GM21737 (cell line): ENCODE data around the gene PLD1.

Experiments
- ATAC-seq: cut with Tn5 transposase; IDR thresholded peaks from one replicate; pipeline ENCODE4 v1.9.1; 2021; ENCODE audit warnings: mild to moderate bottlenecking, moderate library complexity; ENCODE audit not compliant: unreplicated experiment

Gene PLD1

GRCh38 chr3:171801738-171802589, 8.3 kb downstream of the PLD1 start:
- ATAC-seq: no peak

DNA sequence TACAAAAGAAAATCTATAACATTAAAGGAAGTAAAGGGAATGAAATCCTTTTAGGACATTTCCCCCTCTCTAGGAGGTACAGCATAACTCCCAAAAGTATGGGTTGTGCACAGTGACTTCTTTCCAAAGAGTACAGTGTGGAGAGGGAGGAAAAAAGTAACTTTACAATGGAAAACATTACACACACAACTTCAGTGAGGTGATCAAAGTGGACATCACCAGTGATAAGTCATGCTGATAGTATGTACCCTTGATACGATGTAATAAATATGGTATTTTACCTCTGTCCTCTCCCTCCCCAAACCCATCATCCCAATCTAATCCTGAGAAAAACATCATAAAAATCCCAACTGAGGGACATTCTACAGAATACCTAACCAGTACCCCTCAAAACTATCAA, 10.8 kb downstream of the PLD1 start:
- no peak for ATAC-seq

DNA sequence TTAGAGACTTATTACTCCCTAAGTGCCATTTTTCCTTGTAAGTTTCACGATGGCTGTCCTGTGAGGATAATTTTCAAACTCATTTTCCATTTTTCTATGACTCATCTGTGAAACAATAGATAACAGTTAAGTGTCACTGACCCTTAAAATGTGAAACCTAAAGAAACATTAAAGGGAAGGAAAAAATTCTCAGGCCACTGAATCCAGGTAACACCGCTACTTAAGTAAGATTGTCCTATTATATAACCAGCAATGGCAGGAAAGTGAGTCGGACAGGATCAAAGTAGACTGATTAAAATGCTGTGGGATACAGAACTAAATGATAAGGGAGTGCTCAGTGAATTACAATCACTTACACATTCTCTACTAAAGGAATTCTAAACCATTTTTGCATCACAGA, 12.4 kb downstream of the PLD1 start:
- ATAC-seq: no peak

DNA sequence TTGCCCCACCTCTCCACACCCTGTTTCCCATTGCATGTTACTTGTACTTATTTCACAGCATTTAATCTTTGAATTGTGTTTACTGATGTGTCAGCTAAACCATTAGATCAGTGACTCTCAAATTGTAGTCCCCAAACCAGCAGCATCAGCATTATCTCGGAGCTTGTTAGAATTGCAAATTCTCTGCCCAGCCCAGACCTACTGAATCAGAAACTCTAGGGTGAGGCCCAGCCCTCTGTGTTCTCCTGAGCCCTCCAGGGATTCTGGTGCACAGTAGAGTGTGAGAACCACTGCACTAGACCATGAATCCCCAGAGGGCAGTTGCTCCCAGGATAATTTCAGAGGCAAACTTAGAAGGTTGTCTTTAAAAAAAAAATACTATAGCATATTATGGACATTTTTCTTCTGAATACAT, 13.0 kb downstream of the PLD1 start:
- ATAC-seq: peak; percentile 82

DNA sequence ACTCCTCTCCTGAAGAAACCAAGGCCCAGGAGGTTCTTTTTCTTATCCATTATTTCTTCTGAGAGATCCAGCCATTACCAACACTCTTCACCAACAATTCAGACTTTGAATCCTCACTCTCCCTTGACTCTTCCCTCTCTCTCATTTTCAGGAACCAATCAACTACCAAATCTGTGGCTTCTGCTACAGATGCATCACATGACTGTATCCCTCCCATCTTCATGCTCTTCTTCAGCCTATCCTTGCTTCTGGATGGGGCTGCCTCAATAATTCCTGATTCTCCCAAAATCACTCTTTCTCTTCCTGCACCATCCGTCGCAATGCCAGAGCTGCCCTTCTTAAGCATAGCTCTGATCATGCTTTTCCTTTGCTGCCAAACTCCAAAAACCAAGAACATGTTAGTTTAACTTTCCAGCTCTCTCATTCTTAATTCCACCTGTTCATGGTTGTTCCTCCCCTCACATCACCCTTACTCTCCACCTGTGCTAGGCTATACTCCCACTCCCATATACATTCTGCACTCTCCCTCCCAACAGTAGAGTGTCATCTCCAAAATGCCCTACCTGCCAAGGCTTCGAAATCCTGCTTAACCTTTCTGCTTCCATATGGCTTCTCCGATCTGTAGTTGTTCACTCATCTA, 13.5 kb downstream of the PLD1 start:
- ATAC-seq: no peak

GRCh38 chr3:171792531-171792930, 17.8 kb downstream of the PLD1 start:
- ATAC-seq: no peak

DNA sequence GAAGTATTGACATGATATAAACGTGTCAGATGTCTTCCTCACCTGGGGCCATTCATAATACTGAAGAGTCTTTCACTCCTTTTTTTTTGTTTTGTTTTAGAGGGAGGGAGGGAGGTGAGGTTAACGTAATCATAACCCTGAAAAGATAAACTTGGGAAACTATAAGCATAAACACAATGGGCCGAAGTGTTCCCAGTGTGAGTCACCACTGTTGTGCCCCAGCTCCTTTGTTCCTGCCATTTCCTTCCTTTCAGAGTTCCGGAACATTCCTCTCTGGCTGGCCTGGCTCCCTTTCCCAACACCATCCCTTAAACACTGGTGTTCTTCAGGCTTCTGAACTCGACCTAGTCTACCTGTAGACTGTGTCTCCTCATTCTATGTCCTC, 18.6 kb downstream of the PLD1 start:
- no peak for ATAC-seq

- ATAC-seq: no peak
Observed at GRCh38 chr3:171790898-171791691, 19.2 kb downstream of the PLD1 start.

- ATAC-seq: no peak
Observed at GRCh38 chr3:171790574-171790897, 19.7 kb downstream of the PLD1 start.

GRCh38 chr3:171789759-171790505, 20.4 kb downstream of the PLD1 start:
- ATAC-seq: no peak

DNA sequence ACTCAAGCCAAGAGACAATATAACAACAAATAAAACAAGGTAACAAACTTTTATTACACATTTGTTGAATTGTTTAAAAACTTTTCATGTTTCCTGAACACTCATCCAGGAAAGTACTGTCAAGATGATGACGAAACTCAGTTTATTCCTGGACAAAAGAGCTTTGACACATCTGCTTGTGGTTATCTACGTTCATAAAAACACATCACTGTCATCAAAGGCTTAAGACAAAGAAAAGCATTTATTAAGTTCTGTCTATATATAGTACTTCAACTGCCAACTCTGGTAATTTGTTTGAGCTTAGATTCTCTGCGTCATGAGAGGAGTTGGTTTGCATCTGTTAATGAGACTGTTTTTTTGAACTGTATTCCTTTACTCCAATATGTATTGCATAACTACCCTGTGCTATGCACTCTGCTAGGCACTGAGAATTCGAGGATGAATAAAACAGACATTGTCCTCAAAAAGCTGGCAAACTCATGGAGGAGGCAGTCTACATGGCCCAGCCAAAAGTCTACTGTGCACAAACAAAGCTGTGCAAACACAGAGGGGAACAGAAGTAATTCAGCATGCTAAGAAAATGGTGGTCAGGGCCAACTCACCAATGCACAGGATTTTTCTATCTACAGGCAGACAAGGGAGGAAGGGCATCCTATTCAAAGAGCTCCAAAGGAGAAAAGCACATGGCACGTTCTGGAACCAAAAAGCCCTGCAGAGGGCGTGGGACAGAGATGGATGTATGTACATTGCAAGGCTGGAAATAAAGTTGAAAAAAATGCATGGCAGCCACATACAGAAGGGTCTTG, 21.5 kb downstream of the PLD1 start:
- ATAC-seq: no peak

DNA sequence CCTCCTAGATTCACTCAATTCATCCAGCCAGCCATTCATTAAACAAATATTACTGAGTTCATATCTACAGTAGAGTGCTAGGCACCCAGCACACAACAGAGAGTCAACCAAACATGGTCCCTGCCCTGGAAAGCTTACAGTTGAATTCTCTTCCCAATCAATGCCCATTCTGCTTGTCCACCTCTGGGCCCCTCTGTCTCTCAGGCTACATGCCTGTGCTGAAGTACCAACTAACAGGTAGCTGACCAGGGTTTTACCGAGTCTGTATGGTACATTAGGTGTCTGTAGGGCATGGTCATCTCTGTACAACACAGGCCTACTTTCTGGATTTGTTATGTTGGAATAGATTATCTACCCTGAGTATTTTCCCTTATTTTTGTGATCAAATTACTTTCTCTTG, 23.3 kb downstream of the PLD1 start:
- ATAC-seq: no peak

- ATAC-seq: no peak
Observed at GRCh38 chr3:171784937-171785336, 25.3 kb downstream of the PLD1 start.

GRCh38 chr3:171784387-171784786, 25.9 kb downstream of the PLD1 start:
- no peak for ATAC-seq

GRCh38 chr3:171783626-171784025, 26.7 kb downstream of the PLD1 start:
- no peak for ATAC-seq

DNA sequence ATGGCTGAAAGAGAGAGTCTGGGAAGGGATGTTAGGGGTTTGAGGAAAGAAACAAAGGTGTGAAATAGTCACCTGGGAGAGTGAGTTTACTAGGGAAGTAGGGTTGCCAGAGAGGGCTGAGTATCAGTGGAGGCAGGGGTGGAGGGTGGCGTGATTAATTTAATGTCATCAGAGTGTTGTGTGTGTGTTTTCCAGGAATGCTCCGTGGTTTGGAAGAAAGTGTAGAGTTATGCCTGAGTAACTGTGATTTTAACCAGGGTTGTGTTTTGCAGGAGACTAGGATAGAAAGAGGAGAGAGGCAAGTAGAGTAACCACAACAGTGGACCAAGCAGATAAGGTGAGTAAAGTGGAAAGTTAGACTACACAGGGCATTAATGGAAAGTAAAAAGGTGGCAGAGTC, 27.2 kb downstream of the PLD1 start:
- ATAC-seq: no peak

GRCh38 chr3:171782617-171783016, 27.7 kb downstream of the PLD1 start:
- ATAC-seq: no peak

- no peak for ATAC-seq
Observed at GRCh38 chr3:171781711-171782127, 28.6 kb downstream of the PLD1 start.

DNA sequence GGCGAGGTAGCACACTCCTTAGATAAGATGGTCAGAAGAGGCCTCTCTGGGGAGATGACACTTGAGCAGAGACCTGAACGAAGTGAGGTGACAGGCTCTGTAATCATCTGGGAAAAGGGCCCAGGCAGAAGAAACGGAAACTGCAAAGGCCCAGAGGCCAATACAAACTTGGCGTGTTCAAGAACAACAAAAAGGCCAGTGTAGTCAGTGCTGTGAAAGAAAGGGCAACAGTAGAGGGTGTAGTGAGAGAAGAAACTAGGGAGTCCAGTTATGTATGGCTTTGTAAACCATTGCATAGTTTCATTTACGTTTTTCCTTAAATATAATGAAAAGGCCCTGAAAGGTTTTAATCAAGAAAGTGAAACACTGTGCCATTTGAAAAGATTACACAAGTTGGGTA, 31.8 kb downstream of the PLD1 start:
- ATAC-seq: no peak

DNA sequence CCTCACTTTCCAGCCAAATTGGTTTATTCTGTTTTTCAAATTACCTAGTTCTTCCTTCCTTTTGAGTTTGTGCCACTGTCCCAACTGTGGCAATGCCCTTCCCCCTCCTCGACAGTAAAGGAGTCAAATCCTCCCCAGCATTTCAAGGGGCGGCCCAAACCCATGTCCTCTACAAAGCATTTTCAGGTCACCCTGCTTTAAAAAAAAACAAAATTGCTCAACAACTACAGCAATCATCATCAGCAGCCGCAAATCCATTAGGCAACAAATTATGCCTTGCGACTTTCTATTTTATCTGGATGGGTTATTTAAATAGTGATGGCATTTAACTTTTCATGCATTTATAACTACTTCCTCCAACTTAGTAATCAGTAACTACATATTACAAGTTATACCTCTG, 32.7 kb downstream of the PLD1 start:
- no peak for ATAC-seq
